ENCODE results near the gene ASH1L. TPM values are rescaled to one million over a fixed set of nuclear protein-coding genes. Genes with fewer than 3 reads are reported as not detected.

The ASH1L gene
- total RNA-seq, 1 donor from 2014 or later: 36.0 TPM

DNA sequence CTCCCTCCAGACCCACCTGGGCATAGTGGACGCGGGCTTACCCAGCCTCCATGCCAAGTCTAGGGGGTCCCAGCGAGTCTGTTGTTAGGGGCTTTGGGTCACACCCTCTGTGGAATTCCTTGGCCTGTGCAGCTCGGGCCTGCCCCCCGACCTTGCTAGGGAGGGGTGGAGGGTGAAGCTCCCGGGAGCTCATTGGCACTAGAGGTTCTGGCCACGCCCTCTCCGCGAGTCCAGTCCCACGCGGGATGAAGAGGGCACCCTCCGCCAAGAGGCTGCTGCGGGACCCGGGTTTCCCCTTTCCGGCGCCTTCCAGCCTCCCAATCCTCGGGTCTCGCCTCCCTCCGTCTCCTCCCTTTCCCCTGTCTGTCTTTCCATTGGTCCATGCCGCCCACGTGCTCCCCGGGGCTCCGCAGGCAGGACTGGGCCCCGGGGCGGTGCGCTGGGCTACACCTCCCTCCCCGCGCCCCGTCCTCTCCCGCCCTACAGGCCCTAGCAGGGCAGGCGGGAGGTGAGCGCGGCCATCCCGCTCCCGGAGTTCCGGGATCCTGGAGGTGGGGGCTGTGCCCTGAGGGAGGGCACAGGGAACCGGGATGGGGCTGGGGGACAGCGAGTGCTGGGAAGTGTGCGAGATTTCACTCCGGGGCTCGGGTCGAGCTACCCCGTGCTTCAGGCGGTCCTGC, 238.4 kb downstream of the ASH1L start:
- H3K4me3 Mint-ChIP-seq (ENCODE audit: unreplicated experiment): peak overlapping the region; percentile 89

DNA sequence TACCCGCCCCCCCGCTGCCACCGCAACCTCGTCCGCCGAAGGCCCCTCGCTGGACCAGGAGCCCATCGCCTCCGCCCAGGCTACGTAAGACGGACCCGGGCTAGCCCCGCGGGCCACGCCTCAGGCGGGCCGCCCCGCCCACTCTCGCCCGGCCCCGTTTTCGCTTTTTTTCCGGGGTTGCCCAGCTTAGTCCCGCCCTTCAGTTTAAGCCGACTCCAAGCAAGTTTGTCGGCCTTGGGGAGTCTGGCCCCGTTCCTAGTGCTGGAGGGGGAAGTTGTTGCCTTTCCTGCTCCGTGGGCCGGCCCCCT, 238.9 kb downstream of the ASH1L start:
- TF ChIP-seq, protein P1, sequence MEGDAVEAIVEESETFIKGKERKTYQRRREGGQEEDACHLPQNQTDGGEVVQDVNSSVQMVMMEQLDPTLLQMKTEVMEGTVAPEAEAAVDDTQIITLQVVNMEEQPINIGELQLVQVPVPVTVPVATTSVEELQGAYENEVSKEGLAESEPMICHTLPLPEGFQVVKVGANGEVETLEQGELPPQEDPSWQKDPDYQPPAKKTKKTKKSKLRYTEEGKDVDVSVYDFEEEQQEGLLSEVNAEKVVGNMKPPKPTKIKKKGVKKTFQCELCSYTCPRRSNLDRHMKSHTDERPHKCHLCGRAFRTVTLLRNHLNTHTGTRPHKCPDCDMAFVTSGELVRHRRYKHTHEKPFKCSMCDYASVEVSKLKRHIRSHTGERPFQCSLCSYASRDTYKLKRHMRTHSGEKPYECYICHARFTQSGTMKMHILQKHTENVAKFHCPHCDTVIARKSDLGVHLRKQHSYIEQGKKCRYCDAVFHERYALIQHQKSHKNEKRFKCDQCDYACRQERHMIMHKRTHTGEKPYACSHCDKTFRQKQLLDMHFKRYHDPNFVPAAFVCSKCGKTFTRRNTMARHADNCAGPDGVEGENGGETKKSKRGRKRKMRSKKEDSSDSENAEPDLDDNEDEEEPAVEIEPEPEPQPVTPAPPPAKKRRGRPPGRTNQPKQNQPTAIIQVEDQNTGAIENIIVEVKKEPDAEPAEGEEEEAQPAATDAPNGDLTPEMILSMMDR (IDR thresholded peaks at IDR 0.05): no peak
- Mint-ChIP-seq H3K4me3 (ENCODE audit: unreplicated experiment) (peak overlapping the region; percentile 89), H3K27ac (ENCODE audit: unreplicated experiment) (peak overlapping the region; percentile 83), H3K36me3 (ENCODE audit: low read depth) (peaks cover 7% of the 10 kb centered on the region), H3K4me1 (ENCODE audit: low read depth) (peaks cover 39% of the 10 kb centered on the region), H3K9me3 (ENCODE audit: low read depth) (no peaks in the 10 kb centered on the region), H3K27me3 (ENCODE audit: low read depth) (no peaks in the 10 kb centered on the region)
- no peak for DNase-seq (ENCODE audit: low spot score)

More for the DNA sequence above, 238.4 kb downstream of the ASH1L start:
- peak overlapping the region; percentile 83 for H3K27ac Mint-ChIP-seq (ENCODE audit: unreplicated experiment)
- peaks cover 37% of the 10 kb centered on the region for H3K4me1 Mint-ChIP-seq (ENCODE audit: low read depth)
- peak; percentile 98 for DNase-seq (ENCODE audit: low spot score)
- TF ChIP-seq, protein P1 (IDR thresholded peaks at IDR 0.05): no peak
- H3K27me3 Mint-ChIP-seq (ENCODE audit: low read depth): no peaks in the 10 kb centered on the region
- H3K9me3 Mint-ChIP-seq (ENCODE audit: low read depth): no peaks in the 10 kb centered on the region
- H3K36me3 Mint-ChIP-seq (ENCODE audit: low read depth): peaks cover 4% of the 10 kb centered on the region

DNA sequence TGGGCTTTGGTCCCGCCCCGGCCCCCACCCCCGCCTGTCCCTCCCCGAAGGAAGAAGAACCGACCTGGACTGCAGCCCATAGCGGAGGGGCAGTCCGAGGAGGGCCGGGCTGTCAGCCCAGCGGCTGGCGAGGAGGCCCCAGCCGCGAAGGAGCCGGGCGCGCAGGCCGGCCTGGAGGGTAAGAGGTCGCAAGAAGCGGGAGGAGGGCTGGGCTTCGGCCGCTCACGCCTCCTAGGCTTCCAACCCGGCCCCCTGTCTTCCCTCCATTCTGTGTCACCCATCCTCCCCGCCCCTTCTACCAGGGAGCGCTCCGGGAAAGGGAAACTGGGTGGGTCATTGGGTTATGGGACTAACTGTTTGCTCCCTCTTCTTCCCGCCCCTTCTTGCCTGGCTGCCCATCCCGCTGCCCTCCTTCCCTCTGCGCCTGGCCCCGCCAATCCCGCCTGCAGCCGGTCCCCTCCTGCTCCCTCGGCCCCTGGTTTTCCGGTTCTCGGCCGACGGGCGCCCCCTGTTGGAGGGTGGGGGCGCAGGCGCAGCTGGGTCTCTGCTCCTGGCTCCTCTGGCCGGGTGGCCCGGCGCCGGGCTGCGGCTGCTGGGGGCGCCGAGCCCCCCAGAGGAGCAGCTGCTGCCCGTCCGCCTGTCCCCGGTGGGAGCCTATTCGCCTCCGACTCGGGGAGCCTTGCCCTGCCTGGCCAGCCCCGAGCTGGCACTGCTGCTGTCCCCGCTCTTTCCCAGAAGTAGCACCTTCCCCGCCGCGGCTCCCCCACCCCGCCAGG, 239.5 kb downstream of the ASH1L start:
- Mint-ChIP-seq H3K4me1 (ENCODE audit: low read depth) (peaks cover 39% of the 10 kb centered on the region), H3K27me3 (ENCODE audit: low read depth) (no peaks in the 10 kb centered on the region), H3K36me3 (ENCODE audit: low read depth) (peaks cover 7% of the 10 kb centered on the region), H3K4me3 (ENCODE audit: unreplicated experiment) (peak overlapping the region; percentile 89), H3K27ac (ENCODE audit: unreplicated experiment) (peak overlapping the region; percentile 83), H3K9me3 (ENCODE audit: low read depth) (no peaks in the 10 kb centered on the region)
- peak; percentile 98 for DNase-seq (ENCODE audit: low spot score)
- TF ChIP-seq, protein P1 (IDR thresholded peaks at IDR 0.05): peak; percentile 100

DNA sequence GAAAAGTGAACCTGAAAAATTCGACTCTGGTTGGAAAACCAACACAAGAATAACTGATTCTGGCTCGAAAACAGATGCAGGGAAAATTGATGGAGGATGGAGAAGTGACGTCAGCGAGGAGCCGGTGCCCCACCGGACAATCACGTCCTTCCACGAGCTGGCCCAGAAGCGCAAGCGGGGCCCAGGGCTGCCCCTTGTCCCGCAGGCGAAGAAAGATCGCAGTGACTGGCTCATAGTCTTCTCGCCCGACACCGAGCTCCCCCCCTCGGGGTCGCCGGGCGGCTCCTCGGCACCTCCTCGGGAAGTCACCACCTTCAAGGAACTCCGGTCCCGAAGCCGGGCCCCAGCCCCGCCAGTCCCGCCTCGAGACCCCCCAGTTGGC, 240.0 kb downstream of the ASH1L start:
- H3K9me3 Mint-ChIP-seq (ENCODE audit: low read depth): no peaks in the 10 kb centered on the region
- no peak for DNase-seq (ENCODE audit: low spot score)
- peak overlapping the region; percentile 89 for H3K4me3 Mint-ChIP-seq (ENCODE audit: unreplicated experiment)
- H3K27me3 Mint-ChIP-seq (ENCODE audit: low read depth): no peaks in the 10 kb centered on the region
- peaks cover 39% of the 10 kb centered on the region for H3K4me1 Mint-ChIP-seq (ENCODE audit: low read depth)
- peak overlapping the region; percentile 83 for H3K27ac Mint-ChIP-seq (ENCODE audit: unreplicated experiment)
- TF ChIP-seq, protein P1 (IDR thresholded peaks at IDR 0.05): no peak
- peaks cover 4% of the 10 kb centered on the region for H3K36me3 Mint-ChIP-seq (ENCODE audit: low read depth)

DNA sequence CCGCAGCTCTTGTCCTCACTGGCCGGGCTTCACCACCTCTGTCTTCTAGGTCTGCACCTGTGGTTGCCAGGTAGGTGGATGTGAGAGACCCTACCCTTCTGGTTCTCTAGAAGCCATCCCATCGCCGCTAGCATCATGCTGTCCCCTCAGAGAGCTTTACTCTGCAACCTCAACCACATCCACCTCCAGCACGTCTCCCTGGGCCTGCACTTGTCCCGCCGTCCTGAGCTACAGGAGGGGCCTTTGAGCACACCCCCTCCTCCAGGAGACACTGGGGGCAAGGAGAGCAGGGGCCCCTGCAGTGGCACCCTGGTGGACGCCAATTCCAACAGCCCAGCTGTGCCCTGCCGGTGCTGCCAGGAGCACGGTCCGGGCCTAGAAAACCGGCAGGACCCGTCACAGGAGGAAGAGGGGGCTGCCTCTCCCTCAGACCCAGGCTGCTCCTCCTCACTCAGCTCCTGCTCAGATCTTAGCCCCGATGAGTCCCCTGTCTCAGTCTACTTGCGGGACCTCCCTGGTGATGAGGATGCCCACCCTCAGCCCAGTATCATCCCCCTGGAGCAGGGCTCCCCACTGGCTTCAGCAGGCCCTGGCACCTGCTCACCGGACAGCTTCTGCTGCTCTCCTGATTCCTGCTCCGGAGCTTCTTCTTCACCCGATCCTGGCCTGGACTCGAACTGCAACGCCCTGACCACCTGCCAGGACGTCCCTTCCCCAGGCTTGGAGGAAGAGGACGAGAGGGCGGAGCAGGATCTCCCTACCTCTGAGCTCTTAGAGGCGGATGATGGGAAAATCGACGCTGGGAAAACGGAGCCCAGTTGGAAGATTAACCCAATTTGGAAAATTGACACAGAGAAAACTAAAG, 240.7 kb downstream of the ASH1L start:
- peaks cover 4% of the 10 kb centered on the region for H3K36me3 Mint-ChIP-seq (ENCODE audit: low read depth)
- no peak for DNase-seq (ENCODE audit: low spot score)
- TF ChIP-seq, protein P1 (IDR thresholded peaks at IDR 0.05): no peak
- H3K4me1 Mint-ChIP-seq (ENCODE audit: low read depth): peaks cover 39% of the 10 kb centered on the region
- no peaks in the 10 kb centered on the region for H3K27me3 Mint-ChIP-seq (ENCODE audit: low read depth)
- H3K4me3 Mint-ChIP-seq (ENCODE audit: unreplicated experiment): peak overlapping the region; percentile 89
- peak overlapping the region; percentile 83 for H3K27ac Mint-ChIP-seq (ENCODE audit: unreplicated experiment)
- H3K9me3 Mint-ChIP-seq (ENCODE audit: low read depth): no peaks in the 10 kb centered on the region
